Measurements from ENCODE around the gene TFDP1. TPM values are rescaled to one million over a fixed set of nuclear protein-coding genes. Genes with fewer than 3 reads are reported as not detected.

TFDP1 gene
- total and polyA plus RNA-seq, 12 donors: 16.4 to 51.4 (median 37.5) TPM

DNA sequence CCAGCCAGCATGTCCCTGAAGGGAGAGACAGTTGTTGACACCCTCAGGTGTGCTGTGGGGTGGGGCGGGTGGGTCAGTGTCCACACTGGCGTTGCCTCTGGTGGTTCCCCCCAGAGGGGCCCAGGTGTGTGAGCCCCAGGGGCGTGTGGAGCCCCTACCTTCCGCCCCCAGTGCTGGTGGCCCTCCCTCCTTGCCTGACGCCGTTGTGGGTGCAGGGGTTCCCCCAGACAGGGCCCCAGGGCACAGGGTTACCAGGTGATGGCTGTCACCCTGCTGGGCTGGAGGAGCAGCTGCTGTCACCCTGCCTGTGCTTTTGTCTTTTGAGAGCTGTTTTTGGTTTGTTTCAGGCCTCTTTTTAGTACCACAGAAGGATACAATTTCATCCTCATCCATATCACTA, 46.3 kb downstream of the TFDP1 start:
- DNase-seq: peak in 1 of 2 donors; percentile 3
- Histone ChIP-seq H3K27me3 (no peaks in the 10 kb centered on the region), H3K27ac (no peak overlapping the region), H3K36me3 (peaks cover 0 to 72% (median 16%) of the 10 kb centered on the region in 9 donors), H3K9me3 (no peaks in the 10 kb centered on the region), H3K4me1 (no peaks in the 10 kb centered on the region), H3K4me3 (no peak overlapping the region)
- ATAC-seq: no peak
- WGBS, 2 donors: 94 to 95% methylated on average over 6 of the region's 6 CpGs
- TF ChIP-seq CTCF (IDR thresholded peaks at IDR 0.05): no peak
- intact Hi-C loops (cut with DNase I): no loop called here

DNA sequence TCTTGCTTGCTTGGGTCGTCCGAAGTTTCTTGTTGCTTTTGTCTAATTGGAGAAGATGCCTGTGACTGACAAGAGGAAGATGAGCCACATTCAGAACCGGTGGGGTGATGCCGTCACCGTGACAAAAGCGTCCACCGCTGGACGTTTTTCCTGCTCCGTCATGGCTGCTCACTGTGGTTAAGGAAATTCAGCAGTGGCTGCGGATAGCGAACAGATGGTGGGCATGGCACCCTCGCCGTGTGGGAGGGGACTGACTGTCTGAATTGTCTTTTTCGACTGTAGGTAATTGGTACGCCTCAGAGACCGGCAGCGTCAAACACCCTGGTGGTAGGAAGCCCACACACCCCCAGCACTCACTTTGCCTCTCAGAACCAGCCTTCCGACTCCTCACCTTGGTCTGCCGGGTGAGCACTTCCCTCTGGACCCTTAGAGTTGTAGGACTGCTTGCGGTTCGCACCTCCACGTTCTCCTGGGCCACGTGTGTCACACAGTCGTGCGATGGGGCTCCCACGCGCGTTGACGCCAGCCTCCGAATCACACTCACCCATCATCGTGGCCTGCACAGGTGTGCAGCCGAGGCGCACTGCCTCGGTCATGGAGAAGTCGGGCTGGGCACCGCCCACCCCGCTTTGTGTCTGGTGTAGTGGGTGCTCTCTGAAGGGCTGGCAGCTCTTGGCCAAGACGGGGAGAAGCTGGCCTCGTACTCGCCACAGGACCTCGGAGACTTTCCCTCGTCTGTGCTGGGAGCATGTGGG, 47.0 kb downstream of the TFDP1 start:
- 95 to 97% methylated on average over 42 of the region's 42 CpGs for WGBS, 2 donors
- no peaks in the 10 kb centered on the region for H3K4me1 ChIP-seq
- no peak overlapping the region for H3K27ac ChIP-seq
- peaks cover 0 to 79% (median 22%) of the 10 kb centered on the region in 9 donors for H3K36me3 ChIP-seq
- ATAC-seq: no peak
- no peak for TF ChIP-seq CTCF (IDR thresholded peaks at IDR 0.05)
- H3K27me3 ChIP-seq: no peaks in the 10 kb centered on the region
- H3K9me3 ChIP-seq: no peaks in the 10 kb centered on the region
- intact Hi-C loops (cut with DNase I): no loop called here
- no peak for DNase-seq
- no peak overlapping the region for H3K4me3 ChIP-seq

- TF ChIP-seq CTCF (IDR thresholded peaks at IDR 0.05): no peak
- no peak overlapping the region for H3K4me3 ChIP-seq
- no peaks in the 10 kb centered on the region for H3K4me1 ChIP-seq
- intact Hi-C loops (cut with DNase I): no loop called here
- no peak overlapping the region for H3K27ac ChIP-seq
- ATAC-seq (no peak), DNase-seq (no peak)
- no peaks in the 10 kb centered on the region for H3K27me3 ChIP-seq
- peaks cover 0 to 87% (median 34%) of the 10 kb centered on the region in 9 donors for H3K36me3 ChIP-seq
- WGBS, 2 donors: 95 to 96% methylated on average over 38 of the region's 38 CpGs
- H3K9me3 ChIP-seq: no peaks in the 10 kb centered on the region
These were observed 48.3 kb downstream of the TFDP1 start for GRCh38 chr13:113632706-113633484.

GRCh38 chr13:113633485-113633873, 48.9 kb downstream of the TFDP1 start:
- H3K4me3 ChIP-seq: no peak overlapping the region
- H3K36me3 ChIP-seq: peaks cover 0 to 89% (median 34%) of the 10 kb centered on the region in 9 donors
- no peak overlapping the region for H3K27ac ChIP-seq
- no peaks in the 10 kb centered on the region for H3K27me3 ChIP-seq
- DNase-seq (no peak), ATAC-seq (no peak)
- WGBS, 2 donors: 96 to 97% methylated on average over 18 of the region's 18 CpGs
- intact Hi-C loops (cut with DNase I): no loop called here
- no peaks in the 10 kb centered on the region for H3K9me3 ChIP-seq
- no peaks in the 10 kb centered on the region for H3K4me1 ChIP-seq
- no peak for TF ChIP-seq CTCF (IDR thresholded peaks at IDR 0.05)

Data from heart right ventricle (tissue), 16 donors.